IMR-90 (cell line): Measurements from ENCODE around the gene PCDH12. TPM values are rescaled to one million over a fixed set of nuclear protein-coding genes. Genes with fewer than 3 reads are reported as not detected.

ENCODE experiments used
- ATAC-seq: fragments of 200-7000 bp; cut with Tn5 transposase; 2 replicates; pipeline ENCODE4 v1.9.1; 2020; ENCODE audit warnings: low read depth, mild to moderate bottlenecking, moderate library complexity
- BruUV-seq: library from RNA; stranded (reverse); fragments of 400-500 nt; replicated peaks from 2 replicates; lab custom pipeline; 2021; lab: Mats Ljungman, UMichigan
- CTCF ChIA-PET: fragments of 300-600 bp; formaldehyde crosslinking; extraction: SDS; loops from one replicate; lab custom pipeline; 2021; ENCODE audit warnings: antibody characterized with exemption; lab: Yijun Ruan, JAX
- POLR2A ChIA-PET: fragments of 300-600 bp; sonication (Branson Sonifier 250); formaldehyde crosslinking; loops from one replicate; lab custom pipeline; 2022; ENCODE audit warnings: antibody characterized with exemption; ENCODE audit not compliant: unreplicated experiment; lab: Charles Lee
- DNase-seq: peaks from one replicate; pipeline ENCODE4 v3.0.0; 2013
- H2AFZ ChIP-seq: replicated peaks from 2 replicates; pipeline ENCODE3; 2013; ENCODE audit warnings: low read length, mild to moderate bottlenecking; ENCODE audit not compliant: poor library complexity
- H2AK5ac ChIP-seq: 2 replicates; pipeline ENCODE4 v1.6.1; 2013; ENCODE audit warnings: low read depth, low read length, inconsistent platforms
- H2AK9ac ChIP-seq: replicated peaks from 2 replicates; pipeline ENCODE3; 2013; ENCODE audit warnings: mild to moderate bottlenecking, low read depth, low read length, moderate library complexity; ENCODE audit not compliant: poor library complexity
- H2BK120ac ChIP-seq: 2 replicates; pipeline ENCODE4 v1.6.1; 2013; ENCODE audit warnings: low read depth, low read length, inconsistent platforms
- H2BK15ac ChIP-seq: 3 replicates; pipeline ENCODE4 v1.6.1; 2013; ENCODE audit warnings: low read depth, low read length, inconsistent platforms
- H2BK20ac ChIP-seq: 2 replicates; pipeline ENCODE4 v1.6.1; 2013; ENCODE audit warnings: low read depth, mild to moderate bottlenecking, inconsistent platforms, low read length, moderate library complexity
- H2BK5ac ChIP-seq: 2 replicates; pipeline ENCODE4 v1.6.1; 2013; ENCODE audit warnings: mild to moderate bottlenecking, low read depth, low read length, inconsistent platforms; ENCODE audit not compliant: poor library complexity, severe bottlenecking
- H3K14ac ChIP-seq: replicated peaks from 2 replicates; pipeline ENCODE4 v1.6.1; 2013; ENCODE audit warnings: low read depth, low read length, inconsistent platforms
- H3K18ac ChIP-seq: 2 replicates; pipeline ENCODE4 v1.6.1; 2013; ENCODE audit warnings: low read depth, low read length, control low read depth
- H3K23ac ChIP-seq: 2 replicates; pipeline ENCODE4 v1.6.1; 2013; ENCODE audit warnings: low read depth, low read length, inconsistent platforms
- H3K27ac ChIP-seq: 2 replicates; pipeline ENCODE4 v1.5.1; 2013; ENCODE audit warnings: mild to moderate bottlenecking, control low read depth, low read length; ENCODE audit not compliant: insufficient read depth
- H3K27me3 ChIP-seq: 2 replicates; pipeline ENCODE4 v1.6.1; 2013; ENCODE audit warnings: low read length; ENCODE audit not compliant: control insufficient read depth, insufficient read depth
- H3K36me3 ChIP-seq: 2 replicates; pipeline ENCODE4 v1.6.1; 2013; ENCODE audit warnings: low read length, mixed read lengths; ENCODE audit not compliant: control insufficient read depth, insufficient read depth
- H3K4ac ChIP-seq: 2 replicates; pipeline ENCODE4 v1.6.1; 2013; ENCODE audit warnings: low read depth, low read length, inconsistent platforms
- H3K4me1 ChIP-seq: 2 replicates; pipeline ENCODE4 v1.6.1; 2013; ENCODE audit warnings: low read length, mixed read lengths; ENCODE audit not compliant: control insufficient read depth, insufficient read depth
- H3K4me2 ChIP-seq: 2 replicates; pipeline ENCODE4 v1.6.1; 2013; ENCODE audit warnings: low read depth, mild to moderate bottlenecking, control low read depth, low read length, moderate library complexity
- H3K4me3 ChIP-seq: 2 replicates; pipeline ENCODE4 v1.5.1; 2013; ENCODE audit warnings: low read depth, mild to moderate bottlenecking, control low read depth, low read length, moderate library complexity; ENCODE audit not compliant: insufficient read depth
- H3K56ac ChIP-seq: 2 replicates; pipeline ENCODE4 v1.6.1; 2013; ENCODE audit warnings: low read length, inconsistent platforms; ENCODE audit not compliant: insufficient read depth; ENCODE audit errors: extremely low read depth
- H3K79me1 ChIP-seq, 2 experiments: 2 replicates each; pipeline ENCODE4 v1.6.1; 2013; ENCODE audit warnings: low read length in 2 of 2, inconsistent platforms in 1 of 2, low read depth in 1 of 2
- H3K9ac ChIP-seq: 2 replicates; pipeline ENCODE4 v1.6.1; 2013; ENCODE audit warnings: low read depth, low read length, control low read depth
- H3K9me1 ChIP-seq: 2 replicates; pipeline ENCODE4 v1.6.1; 2013; ENCODE audit warnings: low read length, inconsistent platforms; ENCODE audit not compliant: insufficient read depth
- H3K9me3 ChIP-seq: 2 replicates; pipeline ENCODE4 v1.6.1; 2013; ENCODE audit warnings: low read length; ENCODE audit not compliant: control insufficient read depth, insufficient read depth
- H4K20me1 ChIP-seq: 2 replicates; pipeline ENCODE4 v1.6.1; 2013; ENCODE audit warnings: low read length, inconsistent platforms; ENCODE audit not compliant: insufficient read depth
- H4K5ac ChIP-seq: 2 replicates; pipeline ENCODE4 v1.6.1; 2013; ENCODE audit warnings: mild to moderate bottlenecking, low read depth, low read length, control low read depth
- H4K8ac ChIP-seq, 2 experiments: 2 replicates each; pipeline ENCODE4 v1.6.1; 2013; ENCODE audit warnings: low read depth in 2 of 2, low read length in 2 of 2, control low read depth in 1 of 2, inconsistent platforms in 1 of 2
- H4K91ac ChIP-seq: 2 replicates; pipeline ENCODE4 v1.6.1; 2013; ENCODE audit warnings: low read depth, low read length, inconsistent platforms; ENCODE audit not compliant: insufficient read depth
- WGBS, 2 experiments: methylation state at CpG; one replicate each; pipeline versions ENCODE4 v1.1.5 to v1.1.7; 2013; ENCODE audit warnings: missing lambda C conversion rate in 2 of 2; ENCODE audit not compliant: insufficient read length in 1 of 2; ENCODE audit errors: extremely low coverage in 2 of 2; 5-methylcytosine and 5-hydroxymethylcytosine counted together
- dilution Hi-C: fragments of 300-500 bp; cut with HindIII; formaldehyde crosslinking; loops from one replicate; pipeline ENCODE4 v1.14.3; 2018; ENCODE audit warnings: low sequenced_read_pairs; ENCODE audit not compliant: unreplicated experiment
- in situ Hi-C: fragments of 300-500 bp; cut with MboI; formaldehyde crosslinking; loops from 3 replicates; pipeline ENCODE4 v1.14.3; 2019; ENCODE audit warnings: low sequenced_read_pairs, inconsistent platforms, mixed read lengths
- intact Hi-C: fragments of 100-400 bp; cut with micrococcal nuclease; formaldehyde crosslinking; loops from 2 replicates; pipeline ENCODE4 v1.10.0; 2022
- polyA plus RNA-seq, 3 experiments: library from polyadenylated mRNA; depleted of rRNA; stranded (reverse); fragments of >200 nt; gene quantifications; 2 replicates each; pipeline ENCODE4 v1.2.3, GENCODE V29; 2012; ENCODE audit warnings: low replicate concordance in 1 of 3
- total RNA-seq: library from RNA; depleted of rRNA; stranded (reverse); fragments of >200 nt; gene quantifications from 2 replicates; pipeline ENCODE4 v1.2.3, GENCODE V29; 2012
- TF ChIP-seq, protein P1 (sequence below): fragments of 150-350 bp; IDR thresholded peaks from 2 replicates; pipeline ENCODE4 v1.6.1; 2017; ENCODE audit warnings: mild to moderate bottlenecking, antibody characterized with exemption, low read length, low read depth
- TF ChIP-seq, protein P2 (sequence below): fragments of 150-350 bp; IDR thresholded peaks from 2 replicates; pipeline ENCODE4 v1.6.1; 2016; ENCODE audit warnings: low read depth, mild to moderate bottlenecking, low read length, moderate library complexity, borderline replicate concordance
- TF ChIP-seq, protein P3 (sequence below): conservative IDR thresholded peaks from 2 replicates; pipeline ENCODE4 v1.5.1; 2012; ENCODE audit warnings: mild to moderate bottlenecking, low read depth, low read length, improper control_type of control experiment

The PCDH12 gene
- total and polyA plus RNA-seq, 2 of the 4 experiments (the other 2 are of a cell fraction): 0.02 to 0.18 TPM

DNA sequence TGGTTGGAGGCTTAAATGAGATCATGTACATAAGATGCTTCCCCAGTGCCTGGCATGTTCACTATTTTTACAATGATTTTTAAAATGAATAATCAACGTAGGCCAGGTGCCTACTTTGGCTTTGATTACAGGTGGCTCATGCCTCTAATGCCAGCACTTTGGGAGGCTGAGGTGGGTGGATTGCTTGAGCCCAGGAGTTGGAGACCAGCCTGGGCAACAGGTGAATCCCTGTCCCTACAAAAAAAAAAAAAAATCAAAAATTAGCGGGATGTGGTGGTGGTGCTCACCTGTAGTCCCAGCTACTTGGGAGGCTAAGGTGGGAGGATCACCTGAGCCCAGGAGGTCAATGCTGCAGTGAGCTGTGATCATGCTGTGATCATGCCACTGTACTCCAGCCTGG, 9.2 kb downstream of the PCDH12 start:
- Histone ChIP-seq H3K79me1 (no peaks in the 10 kb centered on the region), H3K4me2 (no peak overlapping the region), H2BK20ac (no peak overlapping the region), H2BK5ac (no peak overlapping the region), H4K8ac (no peak overlapping the region), H3K14ac (no peak overlapping the region), H2AK9ac (no peak overlapping the region), H3K4me3 (no peak overlapping the region), H2AK5ac (no peak overlapping the region), H3K4me1 (no peaks in the 10 kb centered on the region), H3K27me3 (peaks cover 22% of the 10 kb centered on the region), H3K9me3 (no peaks in the 10 kb centered on the region), H3K27ac (no peak overlapping the region), H4K5ac (no peak overlapping the region), H3K4ac (no peak overlapping the region), H3K18ac (no peak overlapping the region), H3K36me3 (no peaks in the 10 kb centered on the region), H2AFZ (no peak overlapping the region), H2BK15ac (no peak overlapping the region), H3K9ac (no peak overlapping the region), H4K91ac (no peak overlapping the region), H2BK120ac (no peak overlapping the region), H3K9me1 (no peaks in the 10 kb centered on the region), H3K23ac (no peak overlapping the region), H4K20me1 (no peaks in the 10 kb centered on the region), H3K56ac (no peak overlapping the region)
- WGBS, 2 experiments: no CpG with 5 or more reads among the region's 2 CpGs
- ATAC-seq (no peak), DNase-seq (no peak)
- BruUV-seq: no TSS peak
- in situ Hi-C loops: no loop called here
- ChIA-PET POLR2A (no interaction called here), CTCF (interaction anchor here (1.8 to 2.7 kb wide), 2 partner anchors 11 to 21 kb away, joined by 5 to 15 read pairs; partner anchors contain the start of gene RNF14)
- dilution Hi-C loops: no loop called here
- TF ChIP-seq, protein P1, sequence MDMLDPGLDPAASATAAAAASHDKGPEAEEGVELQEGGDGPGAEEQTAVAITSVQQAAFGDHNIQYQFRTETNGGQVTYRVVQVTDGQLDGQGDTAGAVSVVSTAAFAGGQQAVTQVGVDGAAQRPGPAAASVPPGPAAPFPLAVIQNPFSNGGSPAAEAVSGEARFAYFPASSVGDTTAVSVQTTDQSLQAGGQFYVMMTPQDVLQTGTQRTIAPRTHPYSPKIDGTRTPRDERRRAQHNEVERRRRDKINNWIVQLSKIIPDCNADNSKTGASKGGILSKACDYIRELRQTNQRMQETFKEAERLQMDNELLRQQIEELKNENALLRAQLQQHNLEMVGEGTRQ: no peak
- TF ChIP-seq, protein P2, sequence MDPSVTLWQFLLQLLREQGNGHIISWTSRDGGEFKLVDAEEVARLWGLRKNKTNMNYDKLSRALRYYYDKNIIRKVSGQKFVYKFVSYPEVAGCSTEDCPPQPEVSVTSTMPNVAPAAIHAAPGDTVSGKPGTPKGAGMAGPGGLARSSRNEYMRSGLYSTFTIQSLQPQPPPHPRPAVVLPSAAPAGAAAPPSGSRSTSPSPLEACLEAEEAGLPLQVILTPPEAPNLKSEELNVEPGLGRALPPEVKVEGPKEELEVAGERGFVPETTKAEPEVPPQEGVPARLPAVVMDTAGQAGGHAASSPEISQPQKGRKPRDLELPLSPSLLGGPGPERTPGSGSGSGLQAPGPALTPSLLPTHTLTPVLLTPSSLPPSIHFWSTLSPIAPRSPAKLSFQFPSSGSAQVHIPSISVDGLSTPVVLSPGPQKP: no peak
- TF ChIP-seq, protein P3, sequence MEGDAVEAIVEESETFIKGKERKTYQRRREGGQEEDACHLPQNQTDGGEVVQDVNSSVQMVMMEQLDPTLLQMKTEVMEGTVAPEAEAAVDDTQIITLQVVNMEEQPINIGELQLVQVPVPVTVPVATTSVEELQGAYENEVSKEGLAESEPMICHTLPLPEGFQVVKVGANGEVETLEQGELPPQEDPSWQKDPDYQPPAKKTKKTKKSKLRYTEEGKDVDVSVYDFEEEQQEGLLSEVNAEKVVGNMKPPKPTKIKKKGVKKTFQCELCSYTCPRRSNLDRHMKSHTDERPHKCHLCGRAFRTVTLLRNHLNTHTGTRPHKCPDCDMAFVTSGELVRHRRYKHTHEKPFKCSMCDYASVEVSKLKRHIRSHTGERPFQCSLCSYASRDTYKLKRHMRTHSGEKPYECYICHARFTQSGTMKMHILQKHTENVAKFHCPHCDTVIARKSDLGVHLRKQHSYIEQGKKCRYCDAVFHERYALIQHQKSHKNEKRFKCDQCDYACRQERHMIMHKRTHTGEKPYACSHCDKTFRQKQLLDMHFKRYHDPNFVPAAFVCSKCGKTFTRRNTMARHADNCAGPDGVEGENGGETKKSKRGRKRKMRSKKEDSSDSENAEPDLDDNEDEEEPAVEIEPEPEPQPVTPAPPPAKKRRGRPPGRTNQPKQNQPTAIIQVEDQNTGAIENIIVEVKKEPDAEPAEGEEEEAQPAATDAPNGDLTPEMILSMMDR: no peak
- intact Hi-C loops: no loop called here
